AG08395 (cell line): ENCODE data around the gene TRIM63.

Source experiments
- DNase-seq: peaks from one replicate; pipeline ENCODE4 v3.0.0; 2012; ENCODE audit warnings: mixed read lengths, low spot score

TRIM63 gene

GRCh38 chr1:26016258-26016952, 51.0 kb downstream of the TRIM63 start:
- DNase-seq, result no peak

GRCh38 chr1:26015358-26015757, 52.1 kb downstream of the TRIM63 start:
- DNase-seq, result no peak

GRCh38 chr1:26014179-26014578, 53.3 kb downstream of the TRIM63 start:
- DNase-seq, result no peak

- no peak for DNase-seq
Measured at GRCh38 chr1:26012864-26013263, 54.6 kb downstream of the TRIM63 start.

GRCh38 chr1:26010825-26011224, 56.6 kb downstream of the TRIM63 start:
- DNase-seq, result no peak

- DNase-seq, result no peak
Measured at GRCh38 chr1:26009796-26010447, 57.5 kb downstream of the TRIM63 start.

GRCh38 chr1:26006710-26007109, 60.7 kb downstream of the TRIM63 start:
- DNase-seq, result no peak

- DNase-seq, result no peak
Measured at GRCh38 chr1:26005434-26006105, 61.9 kb downstream of the TRIM63 start.

- DNase-seq, result no peak
Measured at GRCh38 chr1:26003756-26004155, 63.7 kb downstream of the TRIM63 start.

- no peak for DNase-seq
Measured at GRCh38 chr1:26003262-26003661, 64.2 kb downstream of the TRIM63 start.
